Astrocyte of the cerebellum (primary cell): ENCODE results near the gene CSHL1.
"Not testable (repeated sequence)": the region's sequence is repeated elsewhere in the genome, so short reads cannot be mapped to it uniquely, and the experiment has no call there.

Experiments
- DNase-seq: peaks from one replicate; pipeline ENCODE4 v3.0.0-alpha.2; 2011; ENCODE audit warnings: low read depth
- H3K4me3 ChIP-seq: 2 replicates; pipeline ENCODE4 v1.5.1; 2011; ENCODE audit warnings: mild to moderate bottlenecking, low read depth, low read length, moderate library complexity
- CTCF ChIP-seq: IDR thresholded peaks from 2 replicates; pipeline ENCODE4 v1.5.1; 2012; ENCODE audit warnings: low read length, low read depth, moderate library complexity, mild to moderate bottlenecking; ENCODE audit errors: missing control alignments
- in situ Hi-C: cut with HindIII; loops from 2 replicates; pipeline ENCODE4 v1.10.0; 2017; ENCODE audit warnings: low sequenced_read_pairs

The CSHL1 gene

GRCh38 chr17:63892316-63893037 lies 18.6 kb downstream of the CSHL1 start:
- in situ Hi-C loops, H3K4me3 ChIP-seq, DNase-seq: not testable (repeated sequence)

- DNase-seq, in situ Hi-C loops, H3K4me3 ChIP-seq: not testable (repeated sequence)
- TF ChIP-seq CTCF, result peak; percentile 46
These were observed 21.8 kb downstream of the CSHL1 start for GRCh38 chr17:63889026-63889848.

GRCh38 chr17:63885119-63885518 lies 25.9 kb downstream of the CSHL1 start:
- H3K4me3 ChIP-seq, DNase-seq, in situ Hi-C loops: not testable (repeated sequence)

GRCh38 chr17:63882626-63883126 lies 28.4 kb downstream of the CSHL1 start:
- DNase-seq, in situ Hi-C loops, H3K4me3 ChIP-seq: not testable (repeated sequence)

- H3K4me3 ChIP-seq, result no peak within 1 kb of the TSS
- TF ChIP-seq CTCF, result peak; percentile 68
- in situ Hi-C loops, result no loop called here
- DNase-seq, result peak; percentile 13
These were observed 29.0 kb downstream of the CSHL1 start, which contains the start of gene GH2 for GRCh38 chr17:63881935-63882601. GH2 (minus strand) TSS chr17:63881944; CDS start chr17:63881801, 143 bp downstream.

GRCh38 chr17:63881337-63881736 lies 29.7 kb downstream of the CSHL1 start:
- H3K4me3 ChIP-seq, in situ Hi-C loops: not testable (repeated sequence)

GRCh38 chr17:63880706-63881105 lies 30.4 kb downstream of the CSHL1 start:
- no peak overlapping the region for H3K4me3 ChIP-seq
- TF ChIP-seq CTCF, result no peak
- in situ Hi-C loops, result no loop called here
- DNase-seq, result no peak

More at GRCh38 chr17:63881337-63881736, 29.7 kb downstream of the CSHL1 start:
- DNase-seq, result not testable (repeated sequence)

GRCh38 chr17:63878413-63878812 lies 32.6 kb downstream of the CSHL1 start:
- DNase-seq, in situ Hi-C loops, H3K4me3 ChIP-seq: not testable (repeated sequence)

GRCh38 chr17:63874693-63875092 lies 36.4 kb downstream of the CSHL1 start:
- in situ Hi-C loops, result not testable (repeated sequence)

GRCh38 chr17:63874061-63874626 lies 36.9 kb downstream of the CSHL1 start:
- in situ Hi-C loops, H3K4me3 ChIP-seq, DNase-seq: not testable (repeated sequence)

More at GRCh38 chr17:63874693-63875092, 36.4 kb downstream of the CSHL1 start:
- DNase-seq, H3K4me3 ChIP-seq: not testable (repeated sequence)

- in situ Hi-C loops, result not testable (repeated sequence)
These were observed 37.5 kb downstream of the CSHL1 start, which contains the start of gene CSH2 for GRCh38 chr17:63873577-63873976. CSH2 (minus strand) TSS chr17:63873677; CDS start chr17:63873614, 63 bp downstream.

GRCh38 chr17:63871646-63872365 lies 39.3 kb downstream of the CSHL1 start:
- DNase-seq, H3K4me3 ChIP-seq, in situ Hi-C loops: not testable (repeated sequence)

More at GRCh38 chr17:63873577-63873976, 37.5 kb downstream of the CSHL1 start, which contains the start of gene CSH2:
- not testable (repeated sequence) for H3K4me3 ChIP-seq, DNase-seq
